Measurements from ENCODE around the gene CARNS1.

Gene CARNS1

GRCh38 chr11:67389477-67389876 is 26.0 kb upstream of the CARNS1 start:
- Mint-ChIP-seq H3K4me1 (peaks cover 35% of the 10 kb centered on the region), H3K4me3 (peak overlapping the region; percentile 86), H3K36me3 (peaks cover 18% of the 10 kb centered on the region), H3K9me3 (no peaks in the 10 kb centered on the region), H3K27ac (peak overlapping the region; percentile 75)
- ATAC-seq = peak; percentile 61
- DNase-seq (ENCODE audit: low spot score in 2 of 2) = peak in 1 of 2 donors; percentile 83

- DNase-seq (ENCODE audit: low spot score in 2 of 2) = no peak
- Mint-ChIP-seq H3K27ac (peak overlapping the region; percentile 86), H3K4me1 (peaks cover 35% of the 10 kb centered on the region), H3K4me3 (peak overlapping the region; percentile 86), H3K9me3 (no peaks in the 10 kb centered on the region), H3K36me3 (peaks cover 28% of the 10 kb centered on the region)
- no peak for ATAC-seq
Observed at GRCh38 chr11:67390947-67391303, 24.6 kb upstream of the CARNS1 start.

DNA sequence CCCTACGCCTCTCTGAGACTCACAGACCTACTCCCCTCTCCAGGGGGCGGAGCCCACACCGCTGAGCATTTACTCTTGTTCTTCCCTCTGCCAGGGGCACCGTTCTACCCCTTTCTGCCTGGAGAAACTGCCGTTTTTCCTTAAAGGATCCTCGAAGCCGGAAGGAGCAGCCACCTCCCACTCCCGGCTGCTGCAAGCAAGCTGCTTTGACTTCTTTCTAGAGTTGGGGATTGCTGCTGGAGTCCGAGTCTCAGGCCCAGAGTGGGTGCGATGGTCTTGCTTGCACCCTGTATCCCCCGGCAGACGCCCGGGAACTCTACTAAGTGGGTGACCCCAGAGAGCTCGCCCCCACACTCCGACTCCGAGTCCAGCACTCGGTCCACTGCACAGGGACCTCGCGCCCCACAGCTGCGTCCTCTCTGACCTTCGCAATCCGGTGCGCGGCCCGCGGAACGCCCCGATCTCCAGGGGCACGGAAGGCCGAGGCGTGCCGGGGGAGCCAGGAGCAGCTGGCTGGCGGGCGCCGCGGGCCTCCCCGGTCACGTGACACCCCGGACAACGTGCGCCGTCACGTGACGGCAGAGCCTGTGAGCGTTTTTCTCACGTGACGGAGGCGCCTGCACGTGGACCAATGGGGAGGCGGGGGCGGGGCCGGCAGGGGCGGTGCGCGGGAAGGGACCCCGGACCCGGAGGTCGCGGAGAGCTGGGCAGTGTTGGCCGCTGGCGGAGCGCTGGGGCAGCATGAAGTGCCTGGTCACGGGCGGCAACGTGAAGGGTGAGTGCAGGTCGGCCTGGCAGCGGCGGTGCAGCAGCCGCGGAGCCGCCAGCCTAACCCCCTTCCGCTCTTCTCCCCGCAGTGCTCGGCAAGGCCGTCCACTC is 23.9 kb upstream of the CARNS1 start, which contains the start of gene RAD9A:
TSS of gene RAD9A (plus strand) at position 683 of the 879 bp plus-strand sequence. CDS start at position 742, 59 bp downstream.
- Mint-ChIP-seq H3K4me3 (peak within 1 kb of the TSS; percentile 86), H3K27ac (peak within 1 kb of the TSS; percentile 86), H3K9me3 (no peaks in the 10 kb centered on the region), H3K36me3 (peaks cover 34% of the 10 kb centered on the region), H3K4me1 (peaks cover 41% of the 10 kb centered on the region)
- peak; percentile 79 for ATAC-seq
- peak; percentile 82 to 94 for DNase-seq (ENCODE audit: low spot score in 2 of 2)

DNA sequence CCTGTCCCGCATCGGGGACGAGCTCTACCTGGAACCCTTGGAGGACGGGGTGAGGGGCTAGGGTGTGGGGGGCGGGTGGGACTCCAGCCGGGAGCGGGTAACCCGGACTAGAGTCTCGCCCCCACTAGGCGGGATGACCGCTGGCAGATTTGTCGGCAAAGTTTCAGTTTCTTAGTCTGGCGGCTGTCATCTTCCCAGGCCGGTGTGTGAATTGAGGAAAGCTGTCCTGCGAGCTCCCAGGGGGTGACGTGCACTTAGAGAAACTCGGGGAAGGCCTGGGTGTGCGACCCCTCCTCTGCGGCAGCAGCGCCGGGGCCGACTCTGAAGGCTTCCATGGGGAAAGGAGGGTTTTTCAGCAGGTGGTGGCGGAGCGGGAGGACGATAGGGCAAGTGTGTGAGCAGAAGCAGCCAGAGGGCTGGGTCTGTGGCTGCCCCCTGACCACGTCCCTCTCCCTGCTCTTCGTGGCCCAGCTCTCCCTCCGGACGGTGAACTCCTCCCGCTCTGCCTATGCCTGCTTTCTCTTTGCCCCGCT is 23.2 kb upstream of the CARNS1 start:
- ATAC-seq = peak; percentile 2
- no peaks in the 10 kb centered on the region for H3K9me3 Mint-ChIP-seq
- peaks cover 41% of the 10 kb centered on the region for H3K36me3 Mint-ChIP-seq
- H3K27ac Mint-ChIP-seq = peak overlapping the region; percentile 86
- H3K4me3 Mint-ChIP-seq = peak overlapping the region; percentile 86
- H3K4me1 Mint-ChIP-seq = peaks cover 48% of the 10 kb centered on the region
- DNase-seq (ENCODE audit: low spot score in 2 of 2) = no peak

DNA sequence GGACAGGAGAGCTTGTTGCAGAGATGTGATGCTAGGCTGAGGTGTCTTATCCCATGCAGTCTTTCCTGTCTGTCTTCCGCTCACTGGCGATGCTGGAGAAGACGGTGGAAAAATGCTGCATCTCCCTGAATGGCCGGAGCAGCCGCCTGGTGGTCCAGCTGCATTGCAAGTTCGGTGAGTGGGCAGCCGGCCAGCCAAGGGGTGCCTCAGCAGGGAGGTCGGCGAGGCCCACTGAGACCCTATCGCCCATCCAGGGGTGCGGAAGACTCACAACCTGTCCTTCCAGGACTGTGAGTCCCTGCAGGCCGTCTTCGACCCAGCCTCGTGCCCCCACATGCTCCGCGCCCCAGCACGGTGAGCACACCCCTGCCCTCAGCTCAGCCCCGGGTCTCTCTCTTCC is 22.0 kb upstream of the CARNS1 start:
- peak overlapping the region; percentile 4 for H3K27ac Mint-ChIP-seq
- no peaks in the 10 kb centered on the region for H3K9me3 Mint-ChIP-seq
- H3K36me3 Mint-ChIP-seq = peaks cover 53% of the 10 kb centered on the region
- peak overlapping the region; percentile 86 for H3K4me3 Mint-ChIP-seq
- H3K4me1 Mint-ChIP-seq = peaks cover 60% of the 10 kb centered on the region
- no peak for ATAC-seq
- DNase-seq (ENCODE audit: low spot score in 2 of 2) = no peak

GRCh38 chr11:67393990-67394389 is 21.5 kb upstream of the CARNS1 start:
- DNase-seq (ENCODE audit: low spot score in 2 of 2) (no peak), ATAC-seq (no peak)
- Mint-ChIP-seq H3K9me3 (no peaks in the 10 kb centered on the region), H3K27ac (peak overlapping the region; percentile 4), H3K4me1 (peaks cover 62% of the 10 kb centered on the region), H3K4me3 (peak overlapping the region; percentile 86), H3K36me3 (peaks cover 59% of the 10 kb centered on the region)

DNA sequence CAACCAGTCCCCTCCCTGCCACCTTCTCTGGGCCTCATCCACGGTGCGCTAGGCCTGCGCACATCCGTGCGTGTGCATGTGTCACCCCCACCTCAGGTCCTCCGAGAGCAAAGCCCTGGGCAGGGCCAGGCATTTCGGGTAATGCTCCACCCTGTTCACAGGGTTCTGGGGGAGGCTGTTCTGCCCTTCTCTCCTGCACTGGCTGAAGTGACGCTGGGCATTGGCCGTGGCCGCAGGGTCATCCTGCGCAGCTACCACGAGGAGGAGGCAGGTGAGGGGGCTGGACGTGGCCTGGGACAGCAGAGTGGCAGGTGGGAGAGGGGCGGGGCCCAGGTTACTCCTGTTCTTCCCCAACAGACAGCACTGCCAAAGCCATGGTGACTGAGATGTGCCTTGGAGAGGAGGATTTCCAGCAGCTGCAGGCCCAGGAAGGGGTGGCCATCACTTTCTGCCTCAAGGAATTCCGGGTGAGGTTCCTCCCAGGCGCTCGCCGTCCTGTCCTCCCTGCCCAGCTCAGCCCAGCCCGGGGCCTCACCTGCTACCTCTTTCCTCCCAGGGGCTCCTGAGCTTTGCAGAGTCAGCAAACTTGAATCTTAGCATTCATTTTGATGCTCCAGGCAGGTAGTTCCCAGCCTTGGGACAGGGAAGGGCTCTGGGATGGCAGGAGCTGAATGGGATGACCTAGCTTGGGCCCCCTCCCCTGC is 19.8 kb upstream of the CARNS1 start:
- ATAC-seq (no peak), DNase-seq (ENCODE audit: low spot score in 2 of 2) (no peak)
- no peak overlapping the region for H3K4me3 Mint-ChIP-seq
- H3K9me3 Mint-ChIP-seq = no peaks in the 10 kb centered on the region
- peaks cover 64% of the 10 kb centered on the region for H3K4me1 Mint-ChIP-seq
- peak overlapping the region; percentile 90 for H3K27ac Mint-ChIP-seq
- H3K36me3 Mint-ChIP-seq = peaks cover 71% of the 10 kb centered on the region

DNA sequence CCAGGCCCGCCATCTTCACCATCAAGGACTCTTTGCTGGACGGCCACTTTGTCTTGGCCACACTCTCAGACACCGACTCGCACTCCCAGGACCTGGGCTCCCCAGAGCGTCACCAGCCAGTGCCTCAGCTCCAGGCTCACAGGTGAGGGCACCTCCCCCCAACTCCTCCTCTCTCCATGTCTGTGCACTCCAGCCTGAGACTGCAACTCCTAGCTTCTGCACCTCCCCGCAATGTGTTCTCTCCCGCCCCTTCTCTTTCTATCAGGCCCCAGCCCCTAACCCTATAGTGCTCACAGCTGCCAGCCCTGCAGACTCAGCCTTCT is 19.3 kb upstream of the CARNS1 start:
- ATAC-seq (no peak), DNase-seq (ENCODE audit: low spot score in 2 of 2) (no peak)
- H3K9me3 Mint-ChIP-seq = no peaks in the 10 kb centered on the region
- H3K4me3 Mint-ChIP-seq = no peak overlapping the region
- peaks cover 74% of the 10 kb centered on the region for H3K36me3 Mint-ChIP-seq
- H3K4me1 Mint-ChIP-seq = peaks cover 66% of the 10 kb centered on the region
- H3K27ac Mint-ChIP-seq = peak overlapping the region; percentile 90

DNA sequence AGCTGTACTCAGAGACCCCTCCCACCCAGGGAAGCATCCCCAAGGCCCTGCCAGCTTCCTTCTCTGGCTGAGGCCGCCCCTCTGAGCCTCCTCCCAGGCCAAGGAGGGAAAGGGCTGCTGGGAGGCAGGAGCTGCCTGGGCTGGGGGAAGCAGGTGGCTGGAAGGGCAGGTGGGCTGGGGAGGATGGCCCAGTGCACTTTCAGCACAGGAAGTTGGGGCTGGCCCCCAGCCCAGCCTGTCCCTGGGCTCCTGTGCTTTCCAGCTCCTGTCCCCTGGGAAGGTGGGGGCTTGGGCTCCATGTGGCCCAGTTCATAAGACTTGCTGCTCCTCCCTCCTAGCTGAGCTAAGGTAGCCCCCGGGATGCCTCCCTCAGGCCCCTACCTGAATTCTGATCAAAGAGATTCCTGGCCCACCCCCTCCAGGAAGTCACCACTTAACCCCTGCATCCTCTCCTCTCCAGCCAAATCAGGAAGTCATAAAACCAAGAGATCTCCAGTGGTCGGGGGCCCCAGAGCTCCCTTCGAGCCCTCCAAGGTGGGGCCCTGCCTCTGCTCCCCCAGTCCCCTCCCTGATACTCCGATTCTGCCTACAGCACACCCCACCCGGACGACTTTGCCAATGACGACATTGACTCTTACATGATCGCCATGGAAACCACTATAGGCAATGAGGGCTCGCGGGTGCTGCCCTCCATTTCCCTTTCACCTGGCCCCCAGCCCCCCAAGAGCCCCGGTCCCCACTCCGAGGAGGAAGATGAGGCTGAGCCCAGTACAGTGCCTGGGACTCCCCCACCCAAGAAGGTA is 18.7 kb upstream of the CARNS1 start:
- Mint-ChIP-seq H3K4me3 (no peak overlapping the region), H3K9me3 (no peaks in the 10 kb centered on the region), H3K27ac (peak overlapping the region; percentile 90), H3K4me1 (peaks cover 66% of the 10 kb centered on the region), H3K36me3 (peaks cover 74% of the 10 kb centered on the region)
- DNase-seq (ENCODE audit: low spot score in 2 of 2) (no peak), ATAC-seq (no peak)

DNA sequence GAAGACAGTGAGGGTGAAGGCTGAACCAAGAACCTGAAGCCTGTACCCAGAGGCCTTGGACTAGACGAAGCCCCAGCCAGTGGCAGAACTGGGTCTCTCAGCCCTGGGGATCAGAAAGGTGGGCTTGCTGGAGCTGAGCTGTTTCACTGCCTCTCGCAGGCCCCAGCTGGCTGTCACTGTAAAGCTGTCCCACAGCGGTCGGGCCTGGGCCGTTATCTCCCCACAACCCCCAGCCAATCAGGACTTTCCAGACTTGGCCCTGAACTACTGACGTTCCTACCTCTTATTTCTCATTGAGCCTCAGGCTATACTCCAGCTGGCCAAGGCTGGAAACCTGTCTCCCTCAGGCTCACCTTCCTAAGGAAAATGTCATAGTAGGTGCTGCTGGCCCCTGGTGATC is 17.9 kb upstream of the CARNS1 start:
- Mint-ChIP-seq H3K27ac (peak overlapping the region; percentile 90), H3K4me3 (no peak overlapping the region), H3K4me1 (peaks cover 60% of the 10 kb centered on the region), H3K36me3 (peaks cover 74% of the 10 kb centered on the region), H3K9me3 (no peaks in the 10 kb centered on the region)
- DNase-seq (ENCODE audit: low spot score in 2 of 2) = no peak
- no peak for ATAC-seq

DNA sequence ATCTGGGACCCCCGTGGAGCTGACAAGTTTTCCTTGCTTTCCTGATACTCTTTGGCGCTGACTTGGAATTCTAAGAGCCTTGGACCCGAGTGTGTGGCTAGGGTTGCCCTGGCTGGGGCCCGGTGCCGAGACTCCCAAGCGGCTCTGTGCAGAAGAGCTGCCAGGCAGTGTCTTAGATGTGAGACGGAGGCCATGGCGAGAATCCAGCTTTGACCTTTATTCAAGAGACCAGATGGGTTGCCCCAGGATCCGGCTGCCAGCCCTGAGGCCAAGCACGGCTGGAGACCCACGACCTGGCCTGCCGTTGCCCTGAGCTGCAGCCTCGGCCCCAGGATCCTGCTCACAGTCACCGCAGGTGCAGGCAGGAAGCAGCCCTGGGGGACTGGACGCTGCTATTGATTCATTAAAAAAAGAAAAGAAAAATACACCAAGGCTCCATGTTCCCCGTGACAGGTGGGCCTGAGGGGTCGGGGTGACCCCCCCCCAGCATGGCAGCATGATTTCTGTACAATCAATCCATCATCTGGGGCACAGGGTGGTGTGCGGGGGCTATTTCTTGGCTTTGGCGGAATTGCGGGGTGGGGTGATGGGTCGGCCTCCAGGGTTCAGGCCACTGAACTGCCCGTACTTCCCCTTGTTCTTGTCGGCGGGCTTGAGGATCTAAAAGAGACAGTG is 17.4 kb upstream of the CARNS1 start:
- no peak for DNase-seq (ENCODE audit: low spot score in 2 of 2)
- Mint-ChIP-seq H3K27ac (peak overlapping the region; percentile 90), H3K4me1 (peaks cover 54% of the 10 kb centered on the region), H3K36me3 (peaks cover 74% of the 10 kb centered on the region), H3K4me3 (peak overlapping the region; percentile 7), H3K9me3 (no peaks in the 10 kb centered on the region)
- ATAC-seq = no peak

GRCh38 chr11:67398661-67399563 is 16.6 kb upstream of the CARNS1 start:
- no peaks in the 10 kb centered on the region for H3K9me3 Mint-ChIP-seq
- H3K4me3 Mint-ChIP-seq = peak overlapping the region; percentile 86
- H3K27ac Mint-ChIP-seq = peak overlapping the region; percentile 90
- H3K36me3 Mint-ChIP-seq = peaks cover 72% of the 10 kb centered on the region
- no peak for DNase-seq (ENCODE audit: low spot score in 2 of 2)
- no peak for ATAC-seq
- peaks cover 53% of the 10 kb centered on the region for H3K4me1 Mint-ChIP-seq

DNA sequence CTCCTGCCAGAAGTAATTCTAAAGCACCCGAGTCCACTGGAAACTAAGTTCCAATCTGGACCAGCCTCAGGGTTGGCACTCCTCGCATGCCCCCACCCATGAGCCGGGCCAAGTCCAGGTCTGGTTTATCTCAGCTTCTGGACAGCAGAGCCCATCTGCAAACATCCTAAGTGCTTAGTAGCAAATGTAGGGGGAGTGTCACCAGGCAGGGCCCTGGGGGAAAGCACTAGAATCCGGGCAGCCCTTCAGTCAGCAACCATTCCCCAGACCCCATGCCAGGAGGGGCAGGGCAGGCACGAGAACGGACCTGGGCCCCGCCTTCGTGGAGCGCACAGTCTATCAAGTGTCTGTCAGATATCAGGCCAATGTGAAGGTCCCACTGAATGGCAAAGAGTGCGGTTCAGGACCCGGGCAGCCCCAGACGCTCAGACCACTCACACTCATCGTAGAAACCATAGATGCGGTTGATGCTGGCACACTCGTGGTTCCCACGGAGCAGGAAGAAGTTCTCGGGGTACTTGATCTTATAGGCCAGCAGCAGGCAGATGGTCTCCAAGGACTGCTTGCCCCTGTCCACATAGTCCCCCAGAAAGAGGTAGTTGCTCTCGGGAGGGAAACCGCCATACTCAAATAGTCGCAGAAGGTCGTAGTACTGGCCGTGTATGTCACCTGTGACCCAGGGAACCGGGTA is 15.1 kb upstream of the CARNS1 start:
- no peak for ATAC-seq
- peaks cover 61% of the 10 kb centered on the region for H3K4me1 Mint-ChIP-seq
- peak overlapping the region; percentile 86 for H3K4me3 Mint-ChIP-seq
- peaks cover 69% of the 10 kb centered on the region for H3K36me3 Mint-ChIP-seq
- H3K9me3 Mint-ChIP-seq = no peaks in the 10 kb centered on the region
- DNase-seq (ENCODE audit: low spot score in 2 of 2) = no peak
- peak overlapping the region; percentile 64 for H3K27ac Mint-ChIP-seq

Measured in stimulated activated effector memory CD8-positive, alpha-beta T cell treated with anti-CD3 and anti-CD28 coated beads, Interleukin-12 subunit alpha, Interleukin-12 subunit beta, amount 100 ng/mL, for 72 hours (primary cell).